Naive thymus-derived CD4-positive, alpha-beta T cell (primary cell): ENCODE data around the gene OR6Y1. TPM values are rescaled to one million over a fixed set of nuclear protein-coding genes. Genes with fewer than 3 reads are reported as not detected.

Experiments
- polyA plus RNA-seq, 2 donors: library from polyadenylated mRNA; unstranded; fragments of 300-500 nt; fragmentation: Illumina TruSeq; gene quantifications; one replicate each; pipeline ENCODE4 v1.2.3, GENCODE V29; 2021
- total RNA-seq, 6 experiments: library from RNA in 5 of 6; stranded (reverse) in 5 of 6; gene quantifications; 1 replicate in 5 of 6; 2 replicates in 1 of 6; pipeline ENCODE4 v1.2.3 and lab custom pipeline; 2021 to 2026

The OR6Y1 gene
- total and polyA plus RNA-seq, 7 experiments from 2014 or later = not detected

Other genes starting within 250 kb of the OR6Y1 start
- under 1 TPM in 1 of 5 experiments, not detected in 4; 0.27 TPM for gene CD1B, start 222.9 kb downstream of the OR6Y1 start, total RNA-seq
- gene CD1B, start 222.9 kb downstream of the OR6Y1 start, polyA plus RNA-seq = not detected
- gene CD1E, start 200.5 kb downstream of the OR6Y1 start, total RNA-seq = under 1 TPM in 2 of 5 experiments, not detected in 3; 0.42 to 0.61 TPM
- gene CD1E, start 200.5 kb downstream of the OR6Y1 start, polyA plus RNA-seq = not detected
- gene OR10T2, start 154.9 kb downstream of the OR6Y1 start, total RNA-seq = not detected
- gene OR10T2, start 154.9 kb downstream of the OR6Y1 start, polyA plus RNA-seq = not detected
- not detected for gene OR10K2, start 128.2 kb downstream of the OR6Y1 start, total RNA-seq
- gene OR10K2, start 128.2 kb downstream of the OR6Y1 start, polyA plus RNA-seq = not detected
- not detected for gene OR10K1, start 92.6 kb downstream of the OR6Y1 start, total RNA-seq
- not detected for gene OR10K1, start 92.6 kb downstream of the OR6Y1 start, polyA plus RNA-seq
- gene OR10R2, start 82.2 kb downstream of the OR6Y1 start, total RNA-seq = not detected
- not detected for gene OR10R2, start 82.2 kb downstream of the OR6Y1 start, polyA plus RNA-seq
- gene OR6P1, start 16.2 kb upstream of the OR6Y1 start, total RNA-seq = not detected
- gene OR6P1, start 16.2 kb upstream of the OR6Y1 start, polyA plus RNA-seq = not detected
- gene OR10X1, start 25.5 kb upstream of the OR6Y1 start, total RNA-seq = not detected
- gene OR10X1, start 25.5 kb upstream of the OR6Y1 start, polyA plus RNA-seq = not detected
- gene OR10Z1, start 50.9 kb upstream of the OR6Y1 start, total RNA-seq = not detected
- gene OR10Z1, start 50.9 kb upstream of the OR6Y1 start, polyA plus RNA-seq = not detected
- not detected for gene SPTA1, start 132.3 kb upstream of the OR6Y1 start, total RNA-seq
- gene SPTA1, start 132.3 kb upstream of the OR6Y1 start, polyA plus RNA-seq = not detected
- not detected for gene OR6K2, start 146.2 kb upstream of the OR6Y1 start, total RNA-seq
- gene OR6K2, start 146.2 kb upstream of the OR6Y1 start, polyA plus RNA-seq = not detected
- gene OR6K3, start 166.3 kb upstream of the OR6Y1 start, total RNA-seq = under 1 TPM in 1 of 5 experiments, not detected in 4; 0.29 TPM
- gene OR6K3, start 166.3 kb upstream of the OR6Y1 start, polyA plus RNA-seq = not detected
- gene OR6K6, start 200.3 kb upstream of the OR6Y1 start, total RNA-seq = not detected
- gene OR6K6, start 200.3 kb upstream of the OR6Y1 start, polyA plus RNA-seq = not detected
- gene OR6N1, start 217.8 kb upstream of the OR6Y1 start, total RNA-seq = under 1 TPM in 1 of 5 experiments, not detected in 4; 0.37 TPM
- not detected for gene OR6N1, start 217.8 kb upstream of the OR6Y1 start, polyA plus RNA-seq
- under 1 TPM in 1 of 5 experiments, not detected in 4; 0.17 TPM for gene OR6N2, start 226.8 kb upstream of the OR6Y1 start, total RNA-seq
- gene OR6N2, start 226.8 kb upstream of the OR6Y1 start, polyA plus RNA-seq = not detected